T47D (cell line): ENCODE measurements around the gene EARS2.
"Not testable (repeated sequence)": the region's sequence is repeated elsewhere in the genome, so short reads cannot be mapped to it uniquely, and the experiment has no call there.

Experiments
- DNase-seq, 2 experiments: peaks; one replicate each; pipeline versions ENCODE4 v3.0.0 to v3.0.0-alpha.2; 2011 to 2012; ENCODE audit warnings: low read depth in 1 of 2, low spot score in 1 of 2
- JUND ChIP-seq: IDR thresholded peaks from 2 replicates; pipeline ENCODE4 v1.6.1; 2012; ENCODE audit warnings: low read depth
- in situ Hi-C: cut with HindIII; loops from 2 replicates; pipeline ENCODE4 v1.10.0; 2016; ENCODE audit warnings: low sequenced_read_pairs, low pct_unique_long_range_greater_than_20kb

The EARS2 gene

GRCh38 chr16:23515881-23516280 lies 41.3 kb downstream of the EARS2 start:
- no peak for TF ChIP-seq JUND
- in situ Hi-C loops = no loop called here
- DNase-seq = no peak

GRCh38 chr16:23514381-23515152 lies 42.6 kb downstream of the EARS2 start:
- no peak for TF ChIP-seq JUND
- in situ Hi-C loops = no loop called here
- no peak for DNase-seq

- TF ChIP-seq JUND = no peak
- in situ Hi-C loops = no loop called here
- peak in 1 of 2 experiments; percentile 30 for DNase-seq
Observed at GRCh38 chr16:23512168-23512695, 44.9 kb downstream of the EARS2 start.

GRCh38 chr16:23511731-23512130 lies 45.4 kb downstream of the EARS2 start:
- in situ Hi-C loops = no loop called here
- TF ChIP-seq JUND = no peak

GRCh38 chr16:23510915-23511270 lies 46.3 kb downstream of the EARS2 start:
- in situ Hi-C loops, DNase-seq: not testable (repeated sequence)

More at GRCh38 chr16:23511731-23512130, 45.4 kb downstream of the EARS2 start:
- no peak for DNase-seq

GRCh38 chr16:23510164-23510914 lies 46.8 kb downstream of the EARS2 start, which contains the start of gene GGA2:
Gene GGA2, minus strand, starts transcription at chr16:23510494. Its CDS starts 83 bp downstream, at chr16:23510411.
- TF ChIP-seq JUND = no peak

GRCh38 chr16:23509782-23510163 lies 47.4 kb downstream of the EARS2 start:
- in situ Hi-C loops = no loop called here
- peak in 1 of 2 experiments; percentile 43 for DNase-seq
- no peak for TF ChIP-seq JUND

More at GRCh38 chr16:23510164-23510914, 46.8 kb downstream of the EARS2 start, which contains the start of gene GGA2:
- in situ Hi-C loops = no loop called here
- peak; percentile 84 to 88 for DNase-seq

GRCh38 chr16:23509441-23509754 lies 47.8 kb downstream of the EARS2 start:
- no peak for DNase-seq
- TF ChIP-seq JUND = no peak
- in situ Hi-C loops = no loop called here

GRCh38 chr16:23508589-23509440 lies 48.3 kb downstream of the EARS2 start:
- no peak for TF ChIP-seq JUND
- peak in 1 of 2 experiments; percentile 16 for DNase-seq
- in situ Hi-C loops = no loop called here

GRCh38 chr16:23506606-23506994 lies 50.5 kb downstream of the EARS2 start:
- in situ Hi-C loops = no loop called here
- DNase-seq = no peak
- TF ChIP-seq JUND = no peak

GRCh38 chr16:23505671-23506605 lies 51.2 kb downstream of the EARS2 start:
- in situ Hi-C loops = no loop called here
- no peak for DNase-seq
- no peak for TF ChIP-seq JUND

GRCh38 chr16:23505180-23505665 lies 51.9 kb downstream of the EARS2 start:
- no peak for TF ChIP-seq JUND
- in situ Hi-C loops = no loop called here
- no peak for DNase-seq
